ENCODE results near the gene CCS.
"Not testable (repeated sequence)": the region's sequence is repeated elsewhere in the genome, so short reads cannot be mapped to it uniquely, and the experiment has no call there.

Gene CCS

DNA sequence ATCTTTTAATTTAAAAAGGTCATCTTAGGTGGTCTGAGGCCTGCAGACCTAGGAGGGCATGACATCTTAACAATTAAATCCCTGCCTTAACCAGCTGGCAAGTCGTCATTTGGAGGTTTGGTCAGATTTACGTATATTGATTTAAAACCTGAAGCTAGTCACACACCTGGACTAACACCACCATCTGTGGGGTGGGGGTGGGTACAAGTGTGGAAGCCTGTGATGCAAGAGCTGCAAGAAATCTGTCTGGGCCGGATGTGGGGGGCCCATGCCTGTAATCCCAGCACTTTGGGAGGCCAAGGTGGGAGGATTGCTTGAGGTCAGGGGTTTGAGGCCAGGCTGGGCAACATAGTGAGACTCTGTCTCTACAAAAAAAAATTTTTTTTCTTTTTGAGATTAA, 11.7 kb upstream of the CCS start:
- TF ChIP-seq ZNF565 (CRISPR knock-in tag; conservative IDR thresholded peaks at IDR 0.05; ENCODE audit: low read depth) = no peak
- TF ChIP-seq ISL1 (CRISPR knock-in tag; IDR thresholded peaks at IDR 0.05) = no peak
- TF ChIP-seq, protein P1, sequence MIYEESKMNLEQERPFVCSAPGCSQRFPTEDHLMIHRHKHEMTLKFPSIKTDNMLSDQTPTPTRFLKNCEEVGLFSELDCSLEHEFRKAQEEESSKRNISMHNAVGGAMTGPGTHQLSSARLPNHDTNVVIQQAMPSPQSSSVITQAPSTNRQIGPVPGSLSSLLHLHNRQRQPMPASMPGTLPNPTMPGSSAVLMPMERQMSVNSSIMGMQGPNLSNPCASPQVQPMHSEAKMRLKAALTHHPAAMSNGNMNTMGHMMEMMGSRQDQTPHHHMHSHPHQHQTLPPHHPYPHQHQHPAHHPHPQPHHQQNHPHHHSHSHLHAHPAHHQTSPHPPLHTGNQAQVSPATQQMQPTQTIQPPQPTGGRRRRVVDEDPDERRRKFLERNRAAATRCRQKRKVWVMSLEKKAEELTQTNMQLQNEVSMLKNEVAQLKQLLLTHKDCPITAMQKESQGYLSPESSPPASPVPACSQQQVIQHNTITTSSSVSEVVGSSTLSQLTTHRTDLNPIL (CRISPR knock-in tag; IDR thresholded peaks at IDR 0.05; ENCODE audit: low read depth) = no peak
- TF ChIP-seq TCF4 (CRISPR knock-in tag; IDR thresholded peaks at IDR 0.05; ENCODE audit: borderline replicate concordance) = no peak
- no peak for TF ChIP-seq ZNF8 (CRISPR knock-in tag; IDR thresholded peaks at IDR 0.05)
- no peak for TF ChIP-seq SNAI2 (CRISPR knock-in tag; IDR thresholded peaks at IDR 0.05)
- TF ChIP-seq, protein P2, sequence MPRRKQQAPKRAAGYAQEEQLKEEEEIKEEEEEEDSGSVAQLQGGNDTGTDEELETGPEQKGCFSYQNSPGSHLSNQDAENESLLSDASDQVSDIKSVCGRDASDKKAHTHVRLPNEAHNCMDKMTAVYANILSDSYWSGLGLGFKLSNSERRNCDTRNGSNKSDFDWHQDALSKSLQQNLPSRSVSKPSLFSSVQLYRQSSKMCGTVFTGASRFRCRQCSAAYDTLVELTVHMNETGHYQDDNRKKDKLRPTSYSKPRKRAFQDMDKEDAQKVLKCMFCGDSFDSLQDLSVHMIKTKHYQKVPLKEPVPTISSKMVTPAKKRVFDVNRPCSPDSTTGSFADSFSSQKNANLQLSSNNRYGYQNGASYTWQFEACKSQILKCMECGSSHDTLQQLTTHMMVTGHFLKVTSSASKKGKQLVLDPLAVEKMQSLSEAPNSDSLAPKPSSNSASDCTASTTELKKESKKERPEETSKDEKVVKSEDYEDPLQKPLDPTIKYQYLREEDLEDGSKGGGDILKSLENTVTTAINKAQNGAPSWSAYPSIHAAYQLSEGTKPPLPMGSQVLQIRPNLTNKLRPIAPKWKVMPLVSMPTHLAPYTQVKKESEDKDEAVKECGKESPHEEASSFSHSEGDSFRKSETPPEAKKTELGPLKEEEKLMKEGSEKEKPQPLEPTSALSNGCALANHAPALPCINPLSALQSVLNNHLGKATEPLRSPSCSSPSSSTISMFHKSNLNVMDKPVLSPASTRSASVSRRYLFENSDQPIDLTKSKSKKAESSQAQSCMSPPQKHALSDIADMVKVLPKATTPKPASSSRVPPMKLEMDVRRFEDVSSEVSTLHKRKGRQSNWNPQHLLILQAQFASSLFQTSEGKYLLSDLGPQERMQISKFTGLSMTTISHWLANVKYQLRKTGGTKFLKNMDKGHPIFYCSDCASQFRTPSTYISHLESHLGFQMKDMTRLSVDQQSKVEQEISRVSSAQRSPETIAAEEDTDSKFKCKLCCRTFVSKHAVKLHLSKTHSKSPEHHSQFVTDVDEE (CRISPR knock-in tag; IDR thresholded peaks at IDR 0.05) = no peak
- TF ChIP-seq PPARA (CRISPR knock-in tag; IDR thresholded peaks at IDR 0.05; ENCODE audit: borderline replicate concordance) = no peak
- no peak for TF ChIP-seq ZNF70 (CRISPR knock-in tag; IDR thresholded peaks at IDR 0.05)
- TF ChIP-seq CSDC2 (CRISPR knock-in tag; IDR thresholded peaks at IDR 0.05) = no peak
- TF ChIP-seq, protein P3, sequence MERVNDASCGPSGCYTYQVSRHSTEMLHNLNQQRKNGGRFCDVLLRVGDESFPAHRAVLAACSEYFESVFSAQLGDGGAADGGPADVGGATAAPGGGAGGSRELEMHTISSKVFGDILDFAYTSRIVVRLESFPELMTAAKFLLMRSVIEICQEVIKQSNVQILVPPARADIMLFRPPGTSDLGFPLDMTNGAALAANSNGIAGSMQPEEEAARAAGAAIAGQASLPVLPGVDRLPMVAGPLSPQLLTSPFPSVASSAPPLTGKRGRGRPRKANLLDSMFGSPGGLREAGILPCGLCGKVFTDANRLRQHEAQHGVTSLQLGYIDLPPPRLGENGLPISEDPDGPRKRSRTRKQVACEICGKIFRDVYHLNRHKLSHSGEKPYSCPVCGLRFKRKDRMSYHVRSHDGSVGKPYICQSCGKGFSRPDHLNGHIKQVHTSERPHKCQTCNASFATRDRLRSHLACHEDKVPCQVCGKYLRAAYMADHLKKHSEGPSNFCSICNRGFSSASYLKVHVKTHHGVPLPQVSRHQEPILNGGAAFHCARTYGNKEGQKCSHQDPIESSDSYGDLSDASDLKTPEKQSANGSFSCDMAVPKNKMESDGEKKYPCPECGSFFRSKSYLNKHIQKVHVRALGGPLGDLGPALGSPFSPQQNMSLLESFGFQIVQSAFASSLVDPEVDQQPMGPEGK (CRISPR knock-in tag; IDR thresholded peaks at IDR 0.05; ENCODE audit: borderline replicate concordance) = no peak
- TF ChIP-seq GLIS3 (CRISPR knock-in tag; IDR thresholded peaks at IDR 0.05) = no peak
- no peak for ATAC-seq

DNA sequence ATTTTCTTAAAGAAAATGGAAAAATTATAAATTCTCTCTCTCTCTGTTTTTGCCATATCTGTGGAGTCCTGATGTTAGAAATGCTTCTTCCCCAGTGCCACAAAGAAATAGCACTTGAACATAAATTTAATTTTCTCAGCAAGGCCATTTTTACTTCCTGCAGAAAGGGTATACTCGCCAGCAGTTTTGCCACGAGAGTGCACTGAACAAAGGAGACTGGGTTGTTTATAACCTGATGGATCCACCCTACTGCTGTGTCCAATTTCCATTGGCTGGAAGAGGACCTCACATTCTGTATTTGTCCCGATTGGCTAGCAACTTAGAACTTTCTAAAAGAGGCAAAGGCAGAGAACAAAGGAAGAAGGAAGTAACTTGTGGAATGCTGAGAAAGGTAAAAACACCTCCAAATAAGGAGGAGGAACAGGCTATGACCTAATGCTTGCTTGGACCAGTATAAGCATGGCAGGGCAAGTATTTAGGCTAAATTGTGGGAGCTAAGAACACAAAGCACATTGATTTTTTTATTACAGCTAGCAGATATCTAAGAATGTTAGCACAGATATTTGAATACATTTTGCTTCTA, 10.3 kb upstream of the CCS start:
- not testable (repeated sequence) for ATAC-seq

DNA sequence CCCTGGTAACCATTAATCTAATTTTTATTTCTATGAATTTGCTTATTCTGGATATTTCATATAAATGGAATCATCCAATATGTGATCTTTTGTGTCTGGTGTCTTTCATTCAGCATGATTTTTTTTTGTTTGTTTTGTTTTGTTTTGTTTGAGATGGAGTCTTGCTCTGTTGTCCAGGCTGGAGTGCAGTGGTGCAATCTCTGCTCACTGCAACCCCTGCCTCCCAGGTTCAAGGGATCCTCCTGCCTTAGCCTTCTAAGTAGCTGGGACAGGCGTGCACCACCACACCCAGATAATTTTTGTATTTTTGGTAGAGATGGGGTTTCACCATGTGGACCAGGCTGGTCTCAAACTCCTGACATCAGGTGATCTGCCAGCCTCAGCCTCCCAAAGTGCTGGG, 7.5 kb upstream of the CCS start:
- ATAC-seq = not testable (repeated sequence)

DNA sequence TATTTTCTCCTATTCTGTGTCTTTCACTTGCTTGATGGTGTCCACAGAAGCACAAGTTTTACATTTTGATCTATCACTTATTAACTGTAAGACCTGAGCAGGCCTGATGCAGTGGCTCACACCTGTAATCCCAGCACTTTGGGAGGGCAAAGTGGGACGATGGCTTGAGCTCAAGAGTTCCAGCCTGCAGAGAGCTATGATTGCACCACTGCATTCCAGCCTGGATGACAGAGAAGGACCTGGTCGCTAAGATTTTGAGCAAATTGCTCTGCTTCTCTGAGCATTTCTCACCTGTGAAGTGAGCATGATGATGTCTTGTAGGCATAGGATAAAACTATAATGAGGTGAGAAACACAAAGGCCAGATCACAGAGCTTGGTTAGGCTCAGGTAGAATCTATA, 6.8 kb upstream of the CCS start:
- ATAC-seq = no peak
- TF ChIP-seq TOX (CRISPR knock-in tag; IDR thresholded peaks at IDR 0.05; ENCODE audit: borderline replicate concordance) (no peak), PPARA (CRISPR knock-in tag; IDR thresholded peaks at IDR 0.05; ENCODE audit: borderline replicate concordance) (no peak), BACH2 (CRISPR knock-in tag; IDR thresholded peaks at IDR 0.05; ENCODE audit: borderline replicate concordance) (no peak), RARB (CRISPR knock-in tag; IDR thresholded peaks at IDR 0.05) (no peak), ZNF70 (CRISPR knock-in tag; IDR thresholded peaks at IDR 0.05) (no peak), ZFP30 (CRISPR knock-in tag; IDR thresholded peaks at IDR 0.05) (no peak), TCF4 (CRISPR knock-in tag; IDR thresholded peaks at IDR 0.05; ENCODE audit: borderline replicate concordance) (no peak), ARNTL (CRISPR knock-in tag; IDR thresholded peaks at IDR 0.05; ENCODE audit: borderline replicate concordance, low read depth) (no peak), GLIS3 (CRISPR knock-in tag; IDR thresholded peaks at IDR 0.05) (no peak), ZNF8 (CRISPR knock-in tag; IDR thresholded peaks at IDR 0.05) (no peak), ZC3H10 (CRISPR knock-in tag; IDR thresholded peaks at IDR 0.05) (no peak)
- TF ChIP-seq, protein P2 (CRISPR knock-in tag; IDR thresholded peaks at IDR 0.05) = no peak
- TF ChIP-seq, protein P3 (CRISPR knock-in tag; IDR thresholded peaks at IDR 0.05; ENCODE audit: borderline replicate concordance) = no peak
- TF ChIP-seq, protein P4, sequence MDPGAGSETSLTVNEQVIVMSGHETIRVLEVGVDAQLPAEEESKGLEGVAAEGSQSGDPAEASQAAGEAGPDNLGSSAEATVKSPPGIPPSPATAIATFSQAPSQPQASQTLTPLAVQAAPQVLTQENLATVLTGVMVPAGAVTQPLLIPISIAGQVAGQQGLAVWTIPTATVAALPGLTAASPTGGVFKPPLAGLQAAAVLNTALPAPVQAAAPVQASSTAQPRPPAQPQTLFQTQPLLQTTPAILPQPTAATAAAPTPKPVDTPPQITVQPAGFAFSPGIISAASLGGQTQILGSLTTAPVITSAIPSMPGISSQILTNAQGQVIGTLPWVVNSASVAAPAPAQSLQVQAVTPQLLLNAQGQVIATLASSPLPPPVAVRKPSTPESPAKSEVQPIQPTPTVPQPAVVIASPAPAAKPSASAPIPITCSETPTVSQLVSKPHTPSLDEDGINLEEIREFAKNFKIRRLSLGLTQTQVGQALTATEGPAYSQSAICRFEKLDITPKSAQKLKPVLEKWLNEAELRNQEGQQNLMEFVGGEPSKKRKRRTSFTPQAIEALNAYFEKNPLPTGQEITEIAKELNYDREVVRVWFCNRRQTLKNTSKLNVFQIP (CRISPR knock-in tag; IDR thresholded peaks at IDR 0.05; ENCODE audit: borderline replicate concordance, low read depth) = no peak
- TF ChIP-seq, protein P1 (CRISPR knock-in tag; IDR thresholded peaks at IDR 0.05; ENCODE audit: low read depth) = no peak

DNA sequence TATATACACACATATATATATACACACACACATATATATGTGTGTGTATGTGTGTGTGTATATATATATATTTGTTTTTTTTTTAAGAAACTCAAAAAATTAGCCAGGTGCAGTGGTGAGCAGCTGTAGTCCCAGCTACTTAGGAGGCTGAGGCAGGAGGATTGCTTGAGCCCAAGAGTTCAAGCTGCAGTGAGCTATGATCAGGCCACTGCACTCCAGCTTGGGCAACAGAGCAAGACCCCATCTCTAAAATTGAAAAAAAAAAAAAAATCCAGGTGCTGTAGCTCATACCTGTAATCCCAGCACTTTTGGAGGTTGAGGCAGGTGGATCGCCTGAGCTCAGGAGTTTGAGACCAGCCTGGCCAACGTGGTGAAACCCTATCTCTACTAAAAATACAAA, 3.7 kb upstream of the CCS start:
- not testable (repeated sequence) for ATAC-seq

Data from SK-N-SH treated with all-trans-retinoic acid at 6 μM for 48 hours (cell line).